H1 (cell line): ENCODE results near the gene PLA2G15. TPM values are rescaled to one million over a fixed set of nuclear protein-coding genes. Genes with fewer than 3 reads are reported as not detected.

Source experiments
- CTCF ChIA-PET: fragments of 300-600 bp; sonication (Branson Sonifier 250); formaldehyde crosslinking; loops from one replicate; lab custom pipeline; 2021; ENCODE audit not compliant: partially characterized antibody; lab: Charles Lee
- POLR2A ChIA-PET: fragments of 300-600 bp; sonication (Branson Sonifier 250); formaldehyde crosslinking; loops from one replicate; lab custom pipeline; 2021; ENCODE audit warnings: inconsistent platforms; ENCODE audit not compliant: partially characterized antibody; lab: Charles Lee
- DNase-seq, 2 experiments: peaks; one replicate each; pipeline versions ENCODE4 v3.0.0 to v3.0.0-alpha.2; 2010 to 2022; ENCODE audit warnings: low spot score in 2 of 2, low read depth in 1 of 2, mixed read lengths in 1 of 2
- FAIRE-seq: peaks from 2 replicates; lab custom pipeline; 2011; peaks lifted over from hg19 to GRCh38; lab: Jason Lieb, UNC
- H2AFZ ChIP-seq: 2 replicates; pipeline ENCODE4 v1.8.1; 2012; ENCODE audit warnings: low read length, inconsistent platforms
- H2AK5ac ChIP-seq: 2 replicates; pipeline ENCODE4 v1.6.1; 2013; ENCODE audit warnings: low read depth, low read length
- H2BK120ac ChIP-seq: replicated peaks from 2 replicates; pipeline ENCODE3; 2013; ENCODE audit warnings: low read depth, low read length, inconsistent platforms
- H2BK12ac ChIP-seq: 2 replicates; pipeline ENCODE4 v1.6.1; 2013; ENCODE audit warnings: low read depth, low read length
- H2BK15ac ChIP-seq: 2 replicates; pipeline ENCODE4 v1.6.1; 2013; ENCODE audit warnings: low read length
- H2BK20ac ChIP-seq: 2 replicates; pipeline ENCODE4 v1.6.1; 2013; ENCODE audit warnings: low read length
- H2BK5ac ChIP-seq: 2 replicates; pipeline ENCODE4 v1.6.1; 2013; ENCODE audit warnings: low read depth, low read length
- H3K14ac ChIP-seq: 2 replicates; pipeline ENCODE4 v1.6.1; 2013; ENCODE audit warnings: inconsistent platforms; ENCODE audit not compliant: insufficient read length
- H3K18ac ChIP-seq: 2 replicates; pipeline ENCODE4 v1.6.1; 2013; ENCODE audit warnings: low read length; ENCODE audit errors: extremely low read depth
- H3K23ac ChIP-seq: 2 replicates; pipeline ENCODE4 v1.6.1; 2013; ENCODE audit warnings: inconsistent platforms; ENCODE audit not compliant: insufficient read length
- H3K23me2 ChIP-seq: 2 replicates; pipeline ENCODE4 v1.6.1; 2013; ENCODE audit warnings: low read depth, low read length
- H3K27ac ChIP-seq: 2 replicates; pipeline ENCODE4 v1.6.1; 2011; ENCODE audit warnings: low read depth, low read length, inconsistent platforms
- H3K27me3 ChIP-seq, 4 experiments: replicated peaks in 1 of 4; 1 replicate in 1 of 4; 2 replicates in 3 of 4; pipeline versions ENCODE4 v1.6.1 to v1.8.1; 2011 to 2013; ENCODE audit warnings: low read length in 3 of 4, mild to moderate bottlenecking in 3 of 4, inconsistent platforms in 2 of 4, mixed read lengths in 2 of 4, moderate library complexity in 1 of 4; ENCODE audit not compliant: control insufficient read depth in 3 of 4, insufficient read depth in 3 of 4; ENCODE audit errors: extremely low read depth in 1 of 4
- H3K36me3 ChIP-seq, 4 experiments: 2 replicates each; pipeline versions ENCODE4 v1.6.1 to v1.8.1; 2011 to 2013; ENCODE audit warnings: mild to moderate bottlenecking in 4 of 4, low read length in 3 of 4, moderate library complexity in 2 of 4, control low read depth in 1 of 4, inconsistent platforms in 1 of 4; ENCODE audit not compliant: insufficient read depth in 4 of 4, control insufficient read depth in 2 of 4
- H3K4ac ChIP-seq: replicated peaks from 2 replicates; pipeline ENCODE3; 2013; ENCODE audit warnings: low read length, low read depth, mixed read lengths, inconsistent platforms; ENCODE audit not compliant: insufficient read length
- H3K4me1 ChIP-seq, 4 experiments: replicated peaks in 1 of 4; 1 replicate in 1 of 4; 2 replicates in 3 of 4; pipeline versions ENCODE4 v1.6.1 to v1.8.1; 2011 to 2013; ENCODE audit warnings: low read length in 3 of 4, inconsistent platforms in 2 of 4, mixed read lengths in 1 of 4; ENCODE audit not compliant: insufficient read depth in 4 of 4, control insufficient read depth in 3 of 4
- H3K4me2 ChIP-seq, 2 experiments: 2 replicates each; pipeline versions ENCODE4 v1.6.1 to v1.8.1; 2011 to 2013; ENCODE audit warnings: low read depth in 2 of 2, low read length in 2 of 2, control low read depth in 1 of 2, inconsistent platforms in 1 of 2, mild to moderate bottlenecking in 1 of 2; ENCODE audit not compliant: insufficient read depth in 1 of 2
- H3K4me3 ChIP-seq, 4 experiments: fragments of 200-600, 300-600 bp in 1 of 4; sonication (generic), shearing (Covaris generic), sonication (Bioruptor Twin) in 1 of 4; 2 replicates each; pipeline versions ENCODE4 v1.5.1 to v1.8.1; 2011 to 2016; ENCODE audit warnings: low read length in 4 of 4, low read depth in 3 of 4, control low read depth in 2 of 4, inconsistent platforms in 2 of 4, mild to moderate bottlenecking in 2 of 4, mixed read lengths in 1 of 4, moderate library complexity in 1 of 4; ENCODE audit not compliant: insufficient read depth in 2 of 4; ENCODE audit errors: extremely low read depth in 1 of 4
- H3K56ac ChIP-seq: replicated peaks from 2 replicates; pipeline ENCODE3; 2013; ENCODE audit warnings: low read depth, mild to moderate bottlenecking, mixed read lengths, low read length, inconsistent platforms; ENCODE audit not compliant: insufficient read length
- H3K79me1 ChIP-seq: 2 replicates; pipeline ENCODE4 v1.6.1; 2013; ENCODE audit warnings: low read depth, low read length, control low read depth
- H3K79me2 ChIP-seq, 2 experiments: 2 replicates each; pipeline versions ENCODE4 v1.6.1 to v1.8.1; 2012 to 2013; ENCODE audit warnings: low read length in 2 of 2, mild to moderate bottlenecking in 2 of 2, inconsistent platforms in 1 of 2; ENCODE audit not compliant: insufficient read depth in 2 of 2, control insufficient read depth in 1 of 2
- H3K9ac ChIP-seq, 4 experiments: replicated peaks in 1 of 4; 1 replicate in 1 of 4; 2 replicates in 3 of 4; pipeline versions ENCODE4 v1.6.1 to v1.8.1; 2011 to 2013; ENCODE audit warnings: low read depth in 3 of 4, low read length in 3 of 4, control low read depth in 2 of 4, mild to moderate bottlenecking in 2 of 4, moderate library complexity in 2 of 4, inconsistent platforms in 1 of 4; ENCODE audit errors: extremely low read depth in 1 of 4
- H3K9me3 ChIP-seq, 2 experiments: 2 replicates each; pipeline versions ENCODE4 v1.6.1 to v1.8.1; 2012 to 2013; ENCODE audit warnings: mild to moderate bottlenecking in 2 of 2, moderate library complexity in 2 of 2, control low read depth in 1 of 2, inconsistent platforms in 1 of 2, low read depth in 1 of 2, low read length in 1 of 2, mixed read lengths in 1 of 2; ENCODE audit not compliant: insufficient read depth in 2 of 2
- H4K20me1 ChIP-seq, 2 experiments: replicated peaks in 1 of 2; 2 replicates each; pipeline versions ENCODE3 to v1.8.1; 2011 to 2013; ENCODE audit warnings: inconsistent platforms in 2 of 2, low read length in 2 of 2, mild to moderate bottlenecking in 1 of 2; ENCODE audit not compliant: insufficient read depth in 2 of 2, control insufficient read depth in 1 of 2
- H4K5ac ChIP-seq: 2 replicates; pipeline ENCODE4 v1.6.1; 2013; ENCODE audit warnings: low read length, low read depth, mixed read lengths, inconsistent platforms; ENCODE audit not compliant: insufficient read length
- H4K8ac ChIP-seq: 2 replicates; pipeline ENCODE4 v1.8.0; 2013; ENCODE audit warnings: mild to moderate bottlenecking, moderate library complexity, low read length, inconsistent platforms; ENCODE audit not compliant: insufficient read depth; ENCODE audit errors: extremely low read depth
- H4K91ac ChIP-seq: replicated peaks from 2 replicates; pipeline ENCODE3; 2013; ENCODE audit warnings: low read length, mixed read lengths, inconsistent platforms; ENCODE audit not compliant: insufficient read length
- ASH2L ChIP-seq: fragments of 200-600, 300-600 bp; sonication (generic); IDR thresholded peaks from one replicate; pipeline ENCODE4 v1.7.1; 2017; ENCODE audit warnings: low read length
- ATF2 ChIP-seq: IDR thresholded peaks from 2 replicates; pipeline ENCODE4 v1.6.1; 2012; ENCODE audit warnings: low read length, inconsistent platforms
- RAD21 ChIP-seq, 2 experiments: IDR thresholded peaks in 1 of 2; conservative IDR thresholded peaks in 1 of 2; 2 replicates each; pipeline ENCODE4 v1.6.1; 2011; ENCODE audit warnings: low read depth in 2 of 2, low read length in 2 of 2, improper control_type of control experiment in 1 of 2, inconsistent platforms in 1 of 2, mild to moderate bottlenecking in 1 of 2, moderate library complexity in 1 of 2
- RNF2 ChIP-seq: fragments of 200-900, 300-1000 bp; sonication (generic); IDR thresholded peaks from 2 replicates; pipeline ENCODE4 v1.7.1; 2016; ENCODE audit warnings: borderline replicate concordance, low read depth, mild to moderate bottlenecking, antibody characterized with exemption, low read length; ENCODE audit not compliant: poor library complexity, severe bottlenecking; ENCODE audit errors: missing control alignments
- RXRA ChIP-seq: IDR thresholded peaks from 2 replicates; pipeline ENCODE4 v1.6.1; 2011; ENCODE audit warnings: low read depth, mild to moderate bottlenecking, low read length, moderate library complexity; ENCODE audit not compliant: insufficient read depth
- SIRT6 ChIP-seq: IDR thresholded peaks from one replicate; pipeline ENCODE4 v1.7.1; 2012; ENCODE audit warnings: low read length, inconsistent platforms
- SP1 ChIP-seq: IDR thresholded peaks from 2 replicates; pipeline ENCODE4 v1.6.1; 2011; ENCODE audit warnings: low read depth, low read length
- SP4 ChIP-seq: IDR thresholded peaks from 2 replicates; pipeline ENCODE4 v1.6.1; 2012; ENCODE audit warnings: low read length, inconsistent platforms
- TEAD4 ChIP-seq: IDR thresholded peaks from 2 replicates; pipeline ENCODE4 v1.6.1; 2012; ENCODE audit warnings: low read depth, low read length, inconsistent platforms, mixed read lengths
- ZNF274 ChIP-seq: IDR thresholded peaks from 2 replicates; pipeline ENCODE4 v1.7.0; 2012; ENCODE audit warnings: low read length, borderline replicate concordance; ENCODE audit errors: extremely low read depth
- WGBS, 2 experiments: shearing (Covaris generic) in 1 of 2; methylation state at CpG; one replicate each; pipeline versions ENCODE4 v1.1.6 to v1.1.7; 2013 to 2015; ENCODE audit warnings: low lambda C conversion rate in 2 of 2, mixed read lengths in 2 of 2, inconsistent platforms in 1 of 2, low coverage in 1 of 2, missing lambda C conversion rate in 1 of 2; ENCODE audit not compliant: insufficient replicate concordance in 2 of 2, insufficient coverage in 1 of 2, insufficient read length in 1 of 2; ENCODE audit errors: extremely low coverage in 1 of 2, missing lambda C conversion rate in 1 of 2; 5-methylcytosine and 5-hydroxymethylcytosine counted together
- polyA plus RNA-seq, 7 experiments: library from polyadenylated mRNA; depleted of rRNA in 3 of 7; stranded (reverse) in 5 of 7; unstranded in 2 of 7; fragments of >200 nt in 5 of 7; fragments of 200-250 nt in 2 of 7; gene quantifications; 1 replicate in 5 of 7; 2 replicates in 1 of 7; 4 replicates in 1 of 7; pipeline versions ENCODE4 v1.2.1 to v1.2.3, GENCODE V29; 2011 to 2013; ENCODE audit warnings: missing spikeins in 2 of 7, mixed read lengths in 2 of 7
- total RNA-seq: library from RNA; stranded (reverse); fragmentation: NEBNext Ultra II Directional; extraction: Animal tissue kit (Norgen Biotek cat#: 25700); gene quantifications from 2 replicates; pipeline ENCODE4 v1.2.1, GENCODE V29; 2021

The PLA2G15 gene
- total and polyA plus RNA-seq, 2 of the 8 experiments (the other 6 are each of a cell fraction or from before 2014, with no cell fraction given): 11.2 to 12.0 TPM

- ChIA-PET POLR2A (interaction anchor here (0.9 to 1.5 kb wide), 4 partner anchors 9 to 36 kb away, joined by 3 to 5 read pairs (median 3); partner anchors contain the start of genes ESRP2, PLA2G15 and SLC7A6), CTCF (interaction anchor here (0.6 to 8.5 kb wide), 10 partner anchors 9 to 202 kb away, joined by 3 to 63 read pairs (median 6); partner anchors contain the start of gene SLC7A6)
- no peak overlapping the region for H3K23ac ChIP-seq
- H3K18ac ChIP-seq: no peak overlapping the region
- no peaks in the 10 kb centered on the region for H4K20me1 ChIP-seq
- H2AFZ ChIP-seq: no peak overlapping the region
- no peak overlapping the region for H2BK5ac ChIP-seq
- H3K9me3 ChIP-seq: no peaks in the 10 kb centered on the region
- DNase-seq (no peak), FAIRE-seq (no peak)
- peaks cover 0 to 27% of the 10 kb centered on the region in 2 experiments; a peak in 3 of 4 replicates for H3K79me2 ChIP-seq
- no peak overlapping the region for H3K56ac ChIP-seq
- H4K5ac ChIP-seq: no peak overlapping the region
- H3K14ac ChIP-seq: no peak overlapping the region
- no peak overlapping the region for H4K8ac ChIP-seq
- no peak overlapping the region for H3K27ac ChIP-seq
- H3K4me1 ChIP-seq: peaks cover 0 to 3% (median 2%) of the 10 kb centered on the region in 4 experiments; a peak in 3 of 7 replicates
- no peak overlapping the region for H3K9ac ChIP-seq
- no peak overlapping the region for H3K4ac ChIP-seq
- no peaks in the 10 kb centered on the region for H3K23me2 ChIP-seq
- H2BK20ac ChIP-seq: no peak overlapping the region
- no peak overlapping the region for H3K4me3 ChIP-seq
- H3K4me2 ChIP-seq: no peak overlapping the region
- H2BK120ac ChIP-seq: no peak overlapping the region
- 87% methylated on average over 4 of the region's 4 CpGs; no CpG with 5 or more reads in 1 of the 2 experiments for WGBS, 2 experiments
- H3K36me3 ChIP-seq: peaks cover 0 to 2% (median 0%) of the 10 kb centered on the region in 4 experiments; a peak in 2 of 8 replicates
- H2BK15ac ChIP-seq: no peak overlapping the region
- H3K79me1 ChIP-seq: peaks cover 12% of the 10 kb centered on the region
- H2AK5ac ChIP-seq: no peak overlapping the region
- no peak overlapping the region for H4K91ac ChIP-seq
- H2BK12ac ChIP-seq: no peak overlapping the region
- H3K27me3 ChIP-seq: no peaks in the 10 kb centered on the region
- TF ChIP-seq TEAD4 (no peak), RAD21 (IDR thresholded peaks at IDR 0.05 in 1 of 2, conservative IDR thresholded peaks at IDR 0.05 in 1 of 2; ENCODE audit: low read depth in 2 of 2, low read length in 2 of 2) (no peak), RNF2 (no peak), ZNF274 (no peak), ASH2L (no peak), RXRA (no peak), ATF2 (no peak), SIRT6 (no peak), SP4 (no peak), SP1 (no peak)
These were observed 27.5 kb downstream of the PLA2G15 start for GRCh38 chr16:68272507-68273209.
